Islet of Langerhans (tissue), 1 donor: ENCODE data around the gene GGA3.
"Not testable (repeated sequence)": the region's sequence is repeated elsewhere in the genome, so short reads cannot be mapped to it uniquely, and the experiment has no call there.

ENCODE experiments used
- FAIRE-seq: peaks from one replicate; lab custom pipeline; 2011; peaks lifted over from hg19 to GRCh38; lab: Jason Lieb, UNC

The GGA3 gene

DNA sequence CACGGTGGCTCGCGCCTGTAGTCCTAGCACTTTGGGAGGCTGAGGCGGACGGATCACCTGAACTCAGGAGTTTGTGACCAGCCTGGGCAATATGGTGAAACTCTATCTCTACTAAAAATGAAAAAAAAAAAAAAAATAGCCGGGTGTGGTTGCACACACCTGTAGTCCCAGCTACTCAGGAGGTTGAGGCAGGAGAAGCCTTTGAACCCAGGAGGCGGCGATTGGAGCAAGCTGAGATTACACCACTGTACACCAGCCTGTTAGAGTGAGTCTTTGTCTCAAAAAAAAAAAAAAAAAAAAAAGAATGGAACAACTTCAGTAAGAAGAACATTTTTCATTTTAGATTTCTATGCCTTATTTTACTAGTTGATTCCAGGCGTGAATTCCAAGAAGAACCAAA lies 53.2 kb downstream of the GGA3 start:
- no peak for FAIRE-seq

DNA sequence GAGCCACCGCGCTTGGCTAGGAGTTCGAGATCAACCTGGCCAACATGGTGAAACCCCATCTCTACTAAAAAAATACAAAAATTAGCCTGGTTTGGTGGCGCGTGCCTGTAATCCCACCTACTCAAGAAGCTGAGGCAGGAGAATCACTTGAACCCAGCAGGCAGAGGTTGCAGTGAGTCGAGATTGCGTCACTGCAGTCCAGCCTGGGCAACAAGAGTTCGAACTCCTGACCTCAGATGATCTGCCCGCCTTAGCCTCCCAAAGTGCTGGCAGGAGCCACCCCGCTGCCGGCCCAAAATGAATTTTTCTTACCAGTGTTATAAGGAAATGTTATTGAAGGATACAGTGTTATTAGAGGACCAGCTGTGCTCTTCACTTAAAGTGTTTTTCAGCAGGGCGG lies 53.6 kb downstream of the GGA3 start:
- FAIRE-seq = no peak

- FAIRE-seq = not testable (repeated sequence)
Measured at GRCh38 chr17:75207050-75207407, 54.4 kb downstream of the GGA3 start.

DNA sequence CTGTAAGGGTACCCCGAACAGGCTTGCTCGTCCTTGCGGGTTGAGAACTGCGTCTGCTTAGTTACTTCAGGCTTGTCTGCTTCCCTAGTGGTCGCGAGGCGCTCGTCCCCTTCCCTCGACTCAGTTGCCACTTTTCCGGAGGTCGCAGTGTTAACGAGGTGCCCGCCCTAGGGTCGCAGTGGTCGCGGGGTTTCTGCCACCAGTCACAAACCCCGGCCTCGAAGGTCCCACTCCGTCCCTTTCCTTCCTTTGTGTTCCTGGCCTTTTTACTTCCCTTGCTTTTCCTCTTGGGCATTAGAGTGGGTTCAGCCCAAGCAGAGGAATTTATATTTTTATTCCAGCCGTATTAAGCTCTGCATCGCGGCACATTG lies 55.6 kb downstream of the GGA3 start:
- no peak for FAIRE-seq

GRCh38 chr17:75205037-75205792 lies 56.2 kb downstream of the GGA3 start, which contains the start of gene NUP85:
NUP85 (plus strand) TSS chr17:75205679; CDS start chr17:75205762, 83 bp downstream.
- FAIRE-seq = no peak

- no peak for FAIRE-seq
Measured at GRCh38 chr17:75199886-75200618, 61.4 kb downstream of the GGA3 start.

DNA sequence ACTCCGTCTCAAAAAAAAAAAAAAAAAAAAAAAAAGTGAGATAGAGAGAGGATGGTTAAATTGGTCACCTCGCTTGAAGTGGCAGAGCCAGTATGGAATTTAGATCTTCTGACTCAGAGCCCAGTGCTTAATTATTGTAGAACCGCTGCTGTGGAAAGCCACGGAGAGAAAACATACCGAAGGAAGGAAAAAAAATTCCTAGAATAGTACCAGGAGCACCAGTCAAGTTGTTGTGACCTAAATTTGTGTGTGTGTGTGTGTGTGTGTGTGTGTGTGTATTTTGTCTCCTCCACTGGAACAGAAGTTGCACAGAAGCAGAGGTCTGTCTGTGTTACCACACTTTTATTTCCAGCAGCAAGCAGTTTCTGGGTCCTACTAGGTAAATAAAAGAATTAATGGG lies 66.5 kb downstream of the GGA3 start:
- FAIRE-seq = no peak

- no peak for FAIRE-seq
Measured at GRCh38 chr17:75191584-75191983, 69.8 kb downstream of the GGA3 start.

GRCh38 chr17:75188614-75189013 lies 72.8 kb downstream of the GGA3 start:
- FAIRE-seq = no peak
